ENCODE measurements around the gene ARL3. TPM values are rescaled to one million over a fixed set of nuclear protein-coding genes. Genes with fewer than 3 reads are reported as not detected.
"Not testable (repeated sequence)": the region's sequence is repeated elsewhere in the genome, so short reads cannot be mapped to it uniquely, and the experiment has no call there.

ARL3 gene
- total RNA-seq, 1 donor from 2014 or later = 9.7 TPM

DNA sequence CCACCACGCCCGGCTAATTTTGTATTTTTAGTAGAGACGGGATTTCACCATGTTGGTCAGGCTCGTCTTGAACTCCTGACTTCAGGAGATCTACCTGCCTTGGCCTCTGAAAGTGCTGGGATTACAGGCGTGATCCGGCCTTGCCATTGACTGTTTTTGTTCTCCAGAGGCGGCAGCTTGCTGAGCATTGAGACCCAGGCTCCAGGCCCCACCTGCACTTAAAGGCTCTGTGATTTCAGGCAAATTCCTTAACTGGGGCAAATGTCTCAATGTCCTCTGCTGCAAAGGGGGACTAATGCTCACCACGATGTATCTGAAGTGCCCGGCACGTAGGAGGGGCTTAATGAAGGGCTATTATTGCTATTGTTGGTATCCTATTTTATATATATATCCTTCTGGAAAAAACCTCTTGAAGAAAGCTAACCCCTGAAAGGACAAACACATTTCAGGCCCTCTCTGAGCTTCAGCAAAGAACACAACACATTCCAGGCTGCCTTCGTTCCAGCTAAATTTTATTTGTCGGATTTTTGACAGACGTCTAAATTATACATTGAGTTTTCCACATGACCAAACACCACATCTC, 40.9 kb downstream of the ARL3 start:
- DNase-seq (ENCODE audit: low read depth) = no peak

DNA sequence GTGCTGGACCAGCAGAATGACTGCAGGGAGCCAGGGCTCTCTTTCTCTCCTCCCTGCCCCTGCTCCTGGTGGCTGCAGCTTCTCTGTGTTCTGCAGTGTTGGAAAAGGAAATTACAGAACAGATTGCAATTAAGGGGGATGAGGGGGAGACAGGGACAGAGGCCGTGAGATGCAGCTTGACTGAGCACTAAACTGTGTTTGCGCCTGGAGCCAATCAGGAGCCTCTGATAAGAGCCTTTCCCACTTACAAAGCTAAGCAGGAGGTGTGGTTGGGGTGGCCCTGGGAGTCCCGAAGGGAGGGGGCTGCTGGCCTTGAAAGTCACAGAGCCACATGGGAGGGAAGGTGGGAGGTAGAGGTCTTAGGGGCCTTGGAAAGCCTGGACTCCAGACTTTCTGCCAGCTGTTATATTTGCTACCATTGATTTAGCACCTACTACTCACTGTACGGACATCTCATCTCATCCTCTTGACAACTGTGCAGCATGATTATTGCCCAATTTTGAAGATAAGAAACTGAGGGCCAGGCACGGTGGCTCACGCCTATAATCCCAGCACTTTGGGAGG, 43.2 kb downstream of the ARL3 start:
- DNase-seq (ENCODE audit: low read depth) = no peak

DNA sequence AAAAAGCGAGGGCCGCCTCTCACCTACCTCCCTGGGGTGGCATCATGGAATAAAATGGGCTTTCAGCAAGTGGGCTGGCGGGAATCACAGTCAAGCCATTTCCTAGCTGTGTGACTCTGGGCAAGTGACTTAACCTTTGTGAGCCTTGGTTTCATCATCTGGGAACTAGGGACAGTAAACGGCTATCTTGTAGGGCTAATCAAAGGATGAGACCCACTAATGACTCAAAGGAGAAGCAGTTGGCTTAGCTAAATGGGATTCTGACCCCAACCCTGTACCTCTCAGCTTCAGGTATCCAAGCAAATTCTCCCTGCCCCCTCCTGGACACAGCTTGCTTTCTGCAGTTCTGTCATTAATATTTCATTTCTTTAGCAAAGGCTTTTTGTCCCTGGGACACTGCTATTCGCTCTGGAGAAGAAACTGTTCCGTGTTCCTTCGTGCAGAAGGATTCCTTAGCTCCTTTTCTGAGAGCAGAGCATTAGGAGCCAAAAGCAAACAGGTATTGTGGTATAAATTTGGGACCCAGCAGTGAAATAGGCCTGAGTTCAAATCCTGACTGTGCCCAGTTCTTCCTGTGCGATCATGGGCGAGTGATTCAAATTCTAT, 44.0 kb downstream of the ARL3 start:
- DNase-seq (ENCODE audit: low read depth) = no peak

DNA sequence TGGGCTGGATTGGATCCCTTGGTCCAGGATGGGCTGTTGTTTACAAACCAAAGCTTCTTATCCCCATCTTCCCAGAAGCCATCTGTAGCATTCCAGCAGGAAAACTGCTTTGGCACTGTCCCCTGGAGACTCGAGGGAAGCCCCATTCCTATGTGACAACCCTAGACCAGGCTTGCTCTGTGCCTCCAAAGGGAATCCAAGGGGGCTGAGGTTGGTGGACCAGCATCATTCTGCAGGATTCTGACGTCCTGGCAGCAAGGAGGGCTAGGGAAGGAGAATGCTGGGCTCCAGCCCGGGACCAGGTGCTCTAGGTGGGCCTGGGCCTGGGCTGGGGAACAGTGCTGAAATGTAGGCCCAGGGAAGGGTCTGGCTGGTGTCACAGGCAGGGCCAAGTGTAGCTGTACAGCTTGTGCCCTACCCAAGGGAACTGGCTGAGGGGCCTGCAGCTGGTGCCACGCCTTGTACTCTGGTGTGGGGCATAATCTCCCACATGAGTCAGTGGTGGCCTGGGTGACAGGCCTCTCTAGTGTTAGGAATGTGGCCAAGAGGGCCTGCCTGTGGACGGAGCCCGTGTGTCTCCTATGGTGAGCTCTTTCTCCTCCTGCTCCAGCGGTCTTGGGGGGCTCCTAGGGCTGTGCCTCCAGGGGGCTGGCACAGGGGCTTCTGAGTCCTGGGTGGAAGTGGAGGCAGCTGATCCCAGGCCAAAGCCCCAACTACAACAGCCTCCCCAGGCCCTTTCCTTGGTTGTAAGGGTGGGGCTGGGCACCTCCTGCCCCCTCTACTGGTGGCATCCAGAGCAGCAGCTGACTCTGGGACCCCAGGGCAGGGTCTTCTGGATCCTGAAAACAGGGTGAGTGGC, 44.8 kb downstream of the ARL3 start:
- peak; percentile 66 for DNase-seq (ENCODE audit: low read depth)

DNA sequence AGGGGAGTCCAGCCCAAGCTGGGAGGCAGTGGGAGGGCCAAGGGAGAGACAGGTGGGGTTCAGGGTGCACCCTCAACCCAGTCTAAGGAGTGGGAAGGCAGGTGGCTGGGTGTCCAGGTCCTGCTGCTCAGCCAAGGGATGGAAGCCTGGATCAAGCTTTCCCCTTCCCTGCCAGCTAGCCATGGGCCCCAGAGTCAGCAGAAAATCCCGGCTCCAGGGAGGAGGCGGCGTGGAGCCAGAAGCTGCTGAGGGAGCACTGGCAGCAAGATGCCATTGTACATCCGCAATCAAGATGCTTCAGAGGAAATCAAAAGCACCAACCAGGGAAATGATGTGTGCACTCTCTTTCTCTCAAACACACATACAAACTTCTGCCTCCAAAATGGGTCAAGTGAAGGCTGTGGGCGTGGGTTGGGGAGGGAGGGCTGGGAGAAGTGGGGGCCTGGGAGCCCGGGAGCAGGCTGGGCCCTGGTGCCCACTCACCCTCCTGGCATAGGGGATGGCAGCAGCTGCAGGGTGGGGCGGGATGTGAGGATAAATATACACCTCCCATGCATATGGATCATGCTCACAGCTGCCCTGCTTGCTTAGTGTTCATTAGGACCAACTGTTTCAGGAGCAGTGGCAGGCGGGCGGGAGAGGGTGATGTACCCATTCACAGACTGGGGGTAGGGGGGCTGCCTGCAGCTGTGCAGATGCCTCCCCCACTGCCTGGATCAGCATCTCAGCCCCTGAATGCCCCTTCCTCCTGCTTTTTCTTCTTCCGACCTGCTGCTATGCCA, 45.7 kb downstream of the ARL3 start:
- no peak for DNase-seq (ENCODE audit: low read depth)

DNA sequence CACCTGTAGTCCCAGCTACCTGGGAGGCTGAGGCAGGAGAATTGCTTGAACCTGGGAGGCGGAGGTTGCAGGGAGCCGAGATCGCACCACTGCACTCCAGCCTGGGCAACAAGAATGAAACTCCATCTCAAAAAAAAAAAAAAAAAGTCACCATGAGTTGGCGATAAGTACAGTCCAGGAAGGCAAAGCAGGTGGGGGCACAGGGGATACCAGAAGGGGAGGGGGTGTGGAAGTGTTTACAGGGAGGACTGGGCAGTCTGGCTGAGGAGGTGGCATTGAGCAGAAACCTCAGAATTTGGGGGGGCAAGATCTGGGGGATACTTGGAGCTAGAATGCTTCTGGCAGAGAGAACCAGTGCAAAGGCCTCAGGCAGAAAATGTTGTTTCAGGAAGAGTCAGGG, 46.8 kb downstream of the ARL3 start:
- not testable (repeated sequence) for DNase-seq (ENCODE audit: low read depth)

DNA sequence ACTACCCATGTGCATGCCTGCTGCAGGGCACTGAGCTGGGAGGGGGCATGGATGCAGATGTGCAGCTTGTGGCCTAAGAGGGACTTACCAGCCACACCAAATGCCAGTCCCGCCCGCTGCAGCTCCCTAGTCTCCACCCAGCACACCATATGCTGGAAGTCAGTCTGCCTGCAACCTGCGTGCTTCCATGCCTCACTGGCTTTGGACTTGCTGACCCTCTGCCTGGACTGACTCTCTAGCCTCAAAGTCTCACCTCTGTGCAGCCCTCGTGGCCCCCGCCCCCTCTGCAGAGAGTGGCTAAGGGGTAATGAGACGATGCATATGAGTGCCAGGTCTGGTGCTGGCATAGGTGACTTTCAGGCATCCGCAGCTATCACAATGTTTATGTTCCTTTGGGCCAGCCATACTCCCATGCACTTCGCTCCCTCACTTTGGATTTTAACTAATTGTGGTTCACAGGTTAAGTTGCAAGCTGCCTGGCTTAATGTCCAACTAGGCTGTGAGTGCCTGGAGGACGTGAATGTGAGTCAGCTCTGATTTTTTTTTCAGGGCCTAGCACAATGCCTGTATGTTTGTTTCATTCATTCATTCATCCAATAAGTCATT, 48.2 kb downstream of the ARL3 start:
- DNase-seq (ENCODE audit: low read depth) = peak; percentile 96

DNA sequence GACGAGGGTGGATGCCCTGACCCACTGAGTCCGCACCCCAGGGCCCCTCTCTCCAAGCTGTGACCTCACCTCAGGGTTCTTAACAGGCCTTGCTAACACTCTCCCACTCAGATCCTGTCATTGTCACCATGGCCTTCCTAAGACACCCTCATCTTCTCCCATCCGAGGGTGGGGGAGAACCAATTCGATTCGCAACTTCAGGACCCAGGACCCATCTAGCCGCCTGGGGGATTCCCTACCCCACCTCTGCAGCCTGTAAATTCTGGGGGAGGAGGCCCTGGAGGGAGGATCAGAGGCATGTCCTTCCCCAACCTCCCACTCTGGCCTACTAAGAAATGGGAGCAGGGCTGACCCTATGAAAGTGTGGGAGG, 52.6 kb downstream of the ARL3 start:
- no peak for DNase-seq (ENCODE audit: low read depth)

DNA sequence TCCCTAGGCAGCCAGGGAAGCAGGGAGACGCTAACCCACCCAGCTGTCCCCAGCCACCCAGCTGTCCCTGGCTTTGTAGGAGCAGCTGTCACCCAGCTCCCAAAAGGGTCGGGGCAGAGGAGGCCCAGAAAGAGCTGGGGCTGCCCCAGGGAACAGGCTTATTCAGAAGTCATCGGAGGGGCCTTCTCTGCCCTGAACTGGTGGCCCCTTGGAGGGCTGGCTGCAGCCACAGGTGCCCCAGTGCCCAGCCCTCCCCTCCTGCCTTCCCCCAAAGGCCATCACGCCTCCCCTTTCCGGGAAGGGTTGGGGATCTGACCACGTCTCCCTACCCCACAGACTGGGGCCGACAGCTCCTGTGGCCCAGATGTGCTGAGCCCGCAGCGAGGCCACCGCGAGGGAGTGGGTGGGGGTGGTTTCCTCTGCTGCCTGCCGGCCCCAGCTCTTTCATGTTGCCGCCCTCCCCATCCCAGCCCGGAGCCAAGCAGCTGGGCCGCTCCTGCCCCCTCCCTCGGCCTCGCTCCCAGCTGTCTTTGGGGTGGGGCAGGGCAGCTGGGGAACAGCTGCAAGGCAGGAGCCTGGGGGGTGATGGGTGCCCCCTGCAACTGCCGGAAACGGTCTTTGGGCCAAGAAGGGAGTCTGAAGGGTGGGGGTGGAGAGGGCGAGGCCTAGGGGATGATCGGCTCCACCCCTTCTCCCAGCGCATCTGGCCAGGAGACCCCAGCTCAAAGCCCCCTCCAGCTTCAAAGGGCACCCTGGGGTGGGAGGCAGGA, 53.1 kb downstream of the ARL3 start:
- no peak for DNase-seq (ENCODE audit: low read depth)

DNA sequence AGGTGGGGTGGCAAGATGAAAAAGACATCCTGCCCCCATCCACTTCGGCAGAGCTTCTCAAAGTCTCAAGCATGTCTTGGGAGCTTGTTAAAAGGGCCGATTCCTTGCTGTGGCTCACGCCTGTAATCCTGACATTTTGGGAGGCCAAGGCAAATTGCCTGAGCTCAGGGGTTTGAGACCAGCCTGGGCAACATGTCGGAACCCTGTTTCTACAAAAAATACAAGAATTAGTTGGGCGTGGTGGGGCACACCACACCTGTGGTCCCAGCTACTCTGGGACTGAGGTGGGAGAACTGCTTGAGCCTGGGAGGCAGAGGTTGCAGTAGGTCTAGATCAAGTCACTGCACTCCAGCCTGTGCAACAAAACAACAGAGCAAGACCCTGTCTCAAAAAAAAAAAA, 55.4 kb downstream of the ARL3 start:
- no peak for DNase-seq (ENCODE audit: low read depth)

DNA sequence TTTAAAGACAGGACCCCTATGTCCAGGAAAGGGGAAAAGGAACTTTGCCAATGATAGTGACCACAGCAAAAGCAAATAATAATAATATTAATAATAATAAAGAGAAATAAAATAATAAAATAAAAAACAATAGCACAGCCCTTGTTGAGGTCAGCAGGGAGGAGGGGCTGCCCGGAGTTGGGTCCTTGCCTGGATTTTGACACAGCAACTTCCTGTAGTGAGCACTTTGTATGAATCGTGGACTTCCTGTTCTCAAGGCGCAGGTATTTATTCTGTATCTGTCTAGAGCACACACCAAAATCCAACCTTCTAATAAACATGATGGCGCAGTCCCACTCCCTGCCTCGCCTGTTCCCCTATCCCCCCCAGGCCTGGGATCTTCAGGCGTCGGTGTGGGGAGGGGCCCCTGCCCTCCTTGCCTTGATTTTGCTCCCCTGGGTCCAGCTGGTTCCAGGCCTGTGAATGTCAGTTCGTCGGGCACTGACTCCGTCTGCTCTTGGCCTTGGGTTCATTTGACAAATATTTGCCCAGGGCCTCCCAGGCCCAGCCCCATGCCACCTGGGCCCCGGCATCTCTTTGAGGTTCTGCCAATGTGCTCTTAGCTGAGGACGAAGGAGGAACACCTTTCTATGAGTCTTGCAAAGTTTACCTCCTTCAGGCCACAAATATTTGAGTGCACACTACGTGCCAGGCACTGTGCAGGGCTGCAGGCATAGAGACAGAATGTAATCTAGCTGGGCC, 56.0 kb downstream of the ARL3 start:
- no peak for DNase-seq (ENCODE audit: low read depth)

DNA sequence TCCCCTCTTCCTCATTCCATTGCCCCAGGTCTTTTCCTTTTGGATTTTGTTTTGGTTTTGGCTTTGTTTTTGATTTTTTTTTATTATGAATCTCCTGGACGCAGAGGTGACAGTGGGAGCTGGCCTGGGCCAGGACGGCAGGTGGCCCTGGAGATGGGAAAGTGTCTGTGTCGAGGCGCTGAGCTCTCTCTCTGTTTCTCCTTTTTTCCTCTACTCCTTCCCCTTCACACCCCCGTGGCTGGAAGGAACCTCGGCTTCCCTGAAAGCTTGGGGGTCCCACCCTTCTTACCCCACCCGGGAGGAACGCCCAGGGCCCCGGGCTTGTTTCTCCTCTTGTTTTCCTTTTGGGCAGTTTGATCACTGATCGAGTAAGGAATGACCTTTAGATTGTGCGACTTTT, 56.7 kb downstream of the ARL3 start:
- DNase-seq (ENCODE audit: low read depth) = no peak

DNA sequence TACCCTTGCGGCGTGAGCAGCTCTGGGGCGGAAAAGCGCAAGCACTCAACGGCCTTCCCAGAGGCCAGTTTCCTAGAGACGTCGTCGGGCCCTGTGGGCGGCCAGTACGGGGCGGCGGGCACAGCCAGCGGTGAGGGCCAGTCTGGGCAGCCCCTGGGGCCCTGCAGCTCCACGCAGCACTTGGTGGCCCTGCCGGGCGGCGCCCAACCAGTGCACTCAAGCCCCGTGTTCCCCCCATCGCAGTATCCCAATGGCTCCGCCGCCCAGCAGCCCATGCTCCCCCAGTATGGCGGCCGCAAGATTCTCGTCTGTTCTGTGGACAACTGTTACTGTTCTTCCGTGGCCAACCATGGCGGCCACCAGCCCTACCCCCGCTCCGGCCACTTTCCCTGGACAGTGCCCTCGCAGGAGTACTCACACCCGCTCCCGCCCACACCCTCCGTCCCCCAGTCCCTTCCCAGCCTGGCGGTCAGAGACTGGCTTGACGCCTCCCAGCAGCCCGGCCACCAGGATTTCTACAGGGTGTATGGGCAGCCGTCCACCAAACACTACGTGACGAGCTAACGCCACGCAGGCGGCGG, 57.3 kb downstream of the ARL3 start:
- no peak for DNase-seq (ENCODE audit: low read depth)

DNA sequence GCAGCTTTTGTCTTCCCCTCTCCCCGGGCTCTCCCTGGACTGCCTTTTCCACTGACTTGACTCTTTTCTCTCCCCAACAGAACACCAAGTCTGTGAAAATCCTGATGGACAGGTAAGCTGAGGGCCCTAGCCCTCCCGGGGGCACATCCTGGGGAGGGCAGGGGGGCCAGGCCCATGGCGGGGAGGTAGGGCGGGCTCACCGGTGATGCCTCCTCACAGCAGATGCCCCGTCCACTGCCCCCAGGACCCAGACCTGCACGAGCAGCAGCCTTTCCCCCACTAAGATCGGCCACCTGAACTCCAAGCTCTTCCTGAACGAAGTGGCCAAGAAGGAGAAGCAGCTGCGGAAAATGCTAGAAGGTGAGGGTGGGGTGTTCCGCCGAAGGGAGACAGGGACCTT, 58.2 kb downstream of the ARL3 start:
- no peak for DNase-seq (ENCODE audit: low read depth)

DNA sequence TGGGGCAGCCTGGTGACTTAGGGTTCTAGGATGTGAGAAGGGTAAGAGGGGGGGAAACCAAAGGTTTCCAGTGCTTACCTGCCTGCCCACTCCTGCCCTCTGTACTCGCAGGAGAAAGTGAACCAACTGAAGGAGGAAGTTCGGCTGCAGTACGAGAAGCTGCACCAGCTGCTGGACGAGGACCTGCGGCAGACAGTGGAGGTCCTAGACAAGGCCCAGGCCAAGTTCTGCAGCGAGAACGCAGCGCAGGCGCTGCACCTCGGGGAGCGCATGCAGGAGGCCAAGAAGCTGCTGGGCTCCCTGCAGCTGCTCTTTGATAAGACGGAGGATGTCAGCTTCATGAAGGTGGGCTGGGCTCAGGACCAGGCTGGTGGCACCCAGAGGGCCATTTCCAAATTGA, 59.2 kb downstream of the ARL3 start:
- DNase-seq (ENCODE audit: low read depth) = no peak

DNA sequence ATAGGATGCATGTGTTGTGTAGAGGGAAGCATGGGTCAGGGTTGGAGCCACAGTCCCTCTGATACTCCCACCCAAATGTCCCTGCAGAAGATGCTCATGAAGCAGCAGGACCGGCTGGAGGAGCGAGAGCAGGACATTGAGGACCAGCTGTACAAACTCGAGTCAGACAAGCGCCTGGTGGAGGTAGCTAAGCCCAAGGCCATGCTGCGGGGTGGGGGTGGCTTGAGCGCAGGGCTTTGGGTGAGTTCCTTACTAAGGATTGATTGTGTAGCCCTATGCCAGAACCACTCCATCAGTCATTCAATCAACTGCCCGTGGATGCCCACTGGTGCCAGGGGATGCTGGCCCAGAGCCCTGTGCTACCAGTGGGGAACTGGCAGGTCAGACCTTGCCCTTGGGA, 59.6 kb downstream of the ARL3 start:
- DNase-seq (ENCODE audit: low read depth) = no peak

DNA sequence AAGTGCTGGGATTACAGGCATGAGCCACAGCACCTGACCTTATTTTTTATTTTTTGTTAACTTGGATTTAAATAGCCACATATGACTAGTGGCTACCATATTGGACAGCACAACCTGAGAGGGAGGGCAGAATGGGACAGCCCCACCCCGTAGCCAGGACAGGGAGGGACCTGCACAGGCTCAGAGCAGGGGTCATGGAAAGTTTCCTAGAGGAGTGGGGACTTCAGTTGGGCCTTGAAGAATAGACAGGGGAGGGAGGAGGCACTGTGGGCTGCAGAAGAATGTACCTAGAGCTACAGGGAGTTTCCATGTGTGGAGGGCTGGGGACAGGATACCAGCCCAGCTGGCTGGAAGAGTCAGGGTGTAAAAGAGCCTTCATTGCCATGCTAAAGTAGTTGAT, 61.1 kb downstream of the ARL3 start:
- no peak for DNase-seq (ENCODE audit: low read depth)

DNA sequence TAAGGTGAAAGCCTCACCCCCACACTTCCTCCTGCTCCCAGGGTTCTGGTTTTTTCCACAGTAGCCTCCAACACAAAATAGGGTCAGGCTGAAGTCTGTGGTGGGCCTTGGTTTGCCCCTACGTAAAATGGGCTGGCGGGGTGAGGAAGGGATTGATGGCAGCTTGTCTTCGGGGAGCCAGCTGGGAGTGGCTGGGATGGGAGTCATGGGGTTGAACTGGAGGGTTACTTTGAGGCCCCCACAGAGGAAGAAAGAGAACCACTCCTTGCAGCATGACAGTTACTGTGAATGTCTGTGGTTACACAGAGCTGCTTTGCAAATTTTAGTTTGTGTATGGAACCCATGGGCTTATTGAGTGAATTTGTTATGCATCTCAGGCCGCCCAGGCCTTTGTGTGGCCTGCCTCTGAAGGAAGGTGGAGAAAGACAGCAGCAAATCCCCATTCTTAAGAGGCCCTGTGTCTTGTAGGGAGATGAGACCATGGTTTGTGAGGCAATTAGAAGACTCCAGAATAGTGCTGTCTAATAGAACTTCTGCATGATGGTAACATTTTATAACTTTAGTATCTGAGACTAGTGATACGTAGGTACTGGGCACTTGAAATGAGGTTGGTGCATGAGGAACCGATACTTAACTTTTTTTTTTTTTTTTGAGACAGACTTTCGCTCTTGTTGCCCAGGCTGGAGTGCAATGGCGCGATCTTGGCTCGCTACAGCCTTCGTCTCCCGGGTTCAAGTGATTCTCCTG, 61.9 kb downstream of the ARL3 start:
- no peak for DNase-seq (ENCODE audit: low read depth)
